Measurements from ENCODE around the gene VASN.
A peak's percentile ranks its signal among the peaks of the same experiment; 100 is the strongest.

Gene VASN

DNA sequence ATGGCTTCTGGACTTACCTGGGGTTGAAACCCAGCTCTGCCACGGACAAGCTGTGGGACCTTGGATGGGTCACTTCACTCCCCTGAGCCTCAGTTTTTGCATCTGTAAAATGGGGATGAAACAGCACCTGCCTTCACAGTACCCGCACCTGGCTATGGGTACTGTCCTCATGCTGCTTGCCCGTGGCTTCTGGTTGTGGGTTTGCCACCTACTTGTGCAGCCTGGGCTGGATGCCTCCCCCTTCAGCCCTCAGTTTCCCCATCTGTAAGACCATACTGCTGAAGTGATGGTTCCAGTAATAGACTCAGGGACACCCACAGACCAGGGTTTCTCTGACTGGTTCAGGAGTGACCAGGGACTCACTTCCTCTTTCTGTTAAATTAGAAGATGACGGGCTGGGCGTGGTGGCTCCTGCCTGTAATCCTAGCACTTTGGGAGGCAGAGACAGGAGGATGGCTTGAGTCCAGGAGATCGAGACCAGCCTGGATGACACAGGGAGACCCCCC is 46.3 kb upstream of the VASN start:
- DNase-seq (ENCODE audit: extremely low read depth, insufficient read length) = no peak
- Histone ChIP-seq H3K27me3 (replicated peaks; ENCODE audit: control insufficient read depth, insufficient read depth, low read length) (no peaks in the 10 kb centered on the region), H3K4me3 (replicated peaks; ENCODE audit: low read depth, low read length) (no peak overlapping the region), H3K36me3 (ENCODE audit: control insufficient read depth, insufficient read depth, low read length) (no peaks in the 10 kb centered on the region)
- TF ChIP-seq, protein P1, sequence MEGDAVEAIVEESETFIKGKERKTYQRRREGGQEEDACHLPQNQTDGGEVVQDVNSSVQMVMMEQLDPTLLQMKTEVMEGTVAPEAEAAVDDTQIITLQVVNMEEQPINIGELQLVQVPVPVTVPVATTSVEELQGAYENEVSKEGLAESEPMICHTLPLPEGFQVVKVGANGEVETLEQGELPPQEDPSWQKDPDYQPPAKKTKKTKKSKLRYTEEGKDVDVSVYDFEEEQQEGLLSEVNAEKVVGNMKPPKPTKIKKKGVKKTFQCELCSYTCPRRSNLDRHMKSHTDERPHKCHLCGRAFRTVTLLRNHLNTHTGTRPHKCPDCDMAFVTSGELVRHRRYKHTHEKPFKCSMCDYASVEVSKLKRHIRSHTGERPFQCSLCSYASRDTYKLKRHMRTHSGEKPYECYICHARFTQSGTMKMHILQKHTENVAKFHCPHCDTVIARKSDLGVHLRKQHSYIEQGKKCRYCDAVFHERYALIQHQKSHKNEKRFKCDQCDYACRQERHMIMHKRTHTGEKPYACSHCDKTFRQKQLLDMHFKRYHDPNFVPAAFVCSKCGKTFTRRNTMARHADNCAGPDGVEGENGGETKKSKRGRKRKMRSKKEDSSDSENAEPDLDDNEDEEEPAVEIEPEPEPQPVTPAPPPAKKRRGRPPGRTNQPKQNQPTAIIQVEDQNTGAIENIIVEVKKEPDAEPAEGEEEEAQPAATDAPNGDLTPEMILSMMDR (IDR thresholded peaks at IDR 0.05; ENCODE audit: insufficient read depth, low read length, poor library complexity, severe bottlenecking) = no peak

DNA sequence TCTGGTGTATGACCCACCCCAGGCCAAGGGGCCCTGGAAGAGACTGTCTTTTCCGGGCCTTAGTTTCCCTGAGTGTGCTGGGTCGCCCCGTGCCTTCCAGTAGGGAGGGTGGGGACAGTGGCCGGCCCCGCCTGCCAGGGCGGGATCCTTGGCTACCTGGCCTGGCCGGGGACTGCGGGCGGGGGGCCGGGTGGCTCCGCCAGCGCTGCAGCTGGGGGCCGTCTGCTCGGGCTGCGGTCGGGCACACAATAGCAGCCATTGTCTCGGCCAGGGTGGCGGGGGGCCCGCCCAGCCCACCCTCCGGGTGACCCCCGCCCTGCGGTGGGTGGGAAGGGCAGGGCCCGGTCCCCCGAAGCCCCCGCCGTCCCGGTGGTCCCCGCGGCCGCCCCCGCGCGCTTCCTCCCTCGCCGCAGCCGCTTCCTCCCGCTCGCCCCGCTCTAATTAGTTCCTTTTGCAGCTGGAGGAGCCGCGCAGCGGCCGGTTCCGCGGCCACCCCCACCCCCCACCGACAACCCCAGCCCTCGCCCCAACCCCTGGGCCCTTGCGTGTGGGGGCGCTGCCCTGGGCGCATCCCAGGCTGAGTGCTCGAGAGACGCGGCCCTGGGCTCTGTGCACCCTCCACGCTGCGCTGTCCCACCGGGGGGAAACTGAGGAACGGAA is 44.1 kb upstream of the VASN start:
- no peak for DNase-seq (ENCODE audit: extremely low read depth, insufficient read length)
- Histone ChIP-seq H3K36me3 (ENCODE audit: control insufficient read depth, insufficient read depth, low read length) (no peaks in the 10 kb centered on the region), H3K27me3 (replicated peaks; ENCODE audit: control insufficient read depth, insufficient read depth, low read length) (no peaks in the 10 kb centered on the region), H3K4me3 (replicated peaks; ENCODE audit: low read depth, low read length) (peak overlapping the region; percentile 50)
- TF ChIP-seq, protein P1 (IDR thresholded peaks at IDR 0.05; ENCODE audit: insufficient read depth, low read length, poor library complexity, severe bottlenecking) = no peak

DNA sequence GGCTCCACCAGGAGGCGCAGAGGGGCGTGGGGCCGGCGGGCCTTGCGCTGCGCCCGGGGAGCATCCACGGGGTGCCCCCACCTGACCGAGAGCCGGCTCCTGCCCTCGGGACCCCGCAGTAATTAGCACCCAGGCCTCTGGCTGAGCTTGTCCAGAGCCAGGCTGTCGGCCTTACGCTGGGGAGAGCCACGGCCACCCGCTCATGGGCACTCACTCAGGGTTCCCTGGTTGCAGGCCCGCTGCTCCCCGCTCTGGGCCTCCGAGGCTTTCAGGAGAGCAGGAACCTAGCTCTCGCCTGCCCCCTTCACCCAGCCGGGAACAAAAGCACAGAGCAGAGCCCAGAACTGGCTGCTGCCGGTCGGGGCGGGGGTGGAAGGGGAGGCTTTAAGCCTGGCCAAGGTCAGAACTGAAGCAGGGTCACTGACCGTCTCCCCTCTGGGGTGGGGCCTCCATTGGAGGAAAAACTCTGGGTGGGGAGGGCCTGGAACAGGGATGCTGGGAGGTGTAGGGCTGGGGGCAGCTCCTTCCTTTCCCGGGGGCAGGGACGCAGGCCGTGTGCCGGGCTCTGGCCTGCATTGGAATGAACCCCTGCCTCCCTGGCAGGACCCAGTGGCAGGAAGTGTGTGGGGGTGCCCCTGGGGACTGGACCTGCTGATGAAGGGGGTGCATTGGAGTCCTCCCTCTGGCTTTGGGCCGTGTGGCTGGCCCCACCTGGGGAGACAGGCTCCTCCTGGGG is 43.4 kb upstream of the VASN start:
- Histone ChIP-seq H3K27me3 (replicated peaks; ENCODE audit: control insufficient read depth, insufficient read depth, low read length) (no peaks in the 10 kb centered on the region), H3K4me3 (replicated peaks; ENCODE audit: low read depth, low read length) (peak overlapping the region; percentile 50), H3K36me3 (ENCODE audit: control insufficient read depth, insufficient read depth, low read length) (no peaks in the 10 kb centered on the region)
- DNase-seq (ENCODE audit: extremely low read depth, insufficient read length) = no peak
- TF ChIP-seq, protein P1 (IDR thresholded peaks at IDR 0.05; ENCODE audit: insufficient read depth, low read length, poor library complexity, severe bottlenecking) = peak; percentile 50

DNA sequence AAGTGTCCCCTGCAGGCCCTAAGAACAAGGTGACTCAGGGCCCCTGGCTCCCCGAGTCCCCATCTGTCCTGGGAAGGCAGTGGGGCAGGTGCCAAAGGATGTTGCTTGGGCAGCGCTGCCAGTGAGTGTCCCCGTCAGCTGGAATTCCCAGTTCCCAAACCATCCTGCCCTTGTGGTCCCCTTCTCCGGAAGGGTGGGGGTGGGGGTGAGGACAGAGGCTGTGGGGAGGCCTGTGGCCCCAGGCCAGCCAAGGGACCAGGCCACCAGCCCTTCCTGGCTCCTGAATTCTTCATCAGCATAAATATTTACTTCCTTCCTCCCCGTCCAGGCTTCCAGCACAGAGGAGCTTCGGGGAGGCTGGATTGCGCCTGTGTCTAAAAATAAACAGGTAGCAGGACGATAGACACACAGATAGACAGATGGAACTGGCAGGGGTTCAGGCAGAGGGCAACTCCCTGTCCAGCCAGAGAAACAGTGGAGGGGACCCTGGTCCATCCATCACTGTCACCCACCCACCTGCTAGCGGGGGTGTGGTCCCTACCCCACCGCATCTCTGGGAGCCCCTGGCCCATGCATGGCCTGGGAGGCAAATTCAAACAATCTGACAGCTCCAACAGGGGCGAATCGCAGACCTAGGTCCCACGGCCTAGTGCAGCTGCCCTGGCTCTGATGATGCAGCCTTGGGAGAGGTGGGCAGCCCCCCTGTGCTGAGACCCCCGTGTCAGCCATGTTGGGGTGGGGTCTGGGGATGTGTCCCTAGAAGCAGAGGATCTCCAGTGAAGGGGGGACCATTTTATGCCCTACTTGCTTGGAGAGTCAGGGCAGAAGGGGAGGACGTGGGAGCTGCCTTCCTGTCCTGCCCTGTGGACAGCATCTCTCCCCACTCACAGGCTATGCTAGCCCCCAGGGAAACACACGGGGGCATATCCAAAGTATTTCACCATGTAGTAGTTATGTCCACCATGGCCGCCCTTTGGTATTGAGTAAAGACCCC is 42.6 kb upstream of the VASN start:
- TF ChIP-seq, protein P1 (IDR thresholded peaks at IDR 0.05; ENCODE audit: insufficient read depth, low read length, poor library complexity, severe bottlenecking) = no peak
- Histone ChIP-seq H3K36me3 (ENCODE audit: control insufficient read depth, insufficient read depth, low read length) (no peaks in the 10 kb centered on the region), H3K27me3 (replicated peaks; ENCODE audit: control insufficient read depth, insufficient read depth, low read length) (no peaks in the 10 kb centered on the region), H3K4me3 (replicated peaks; ENCODE audit: low read depth, low read length) (no peak overlapping the region)
- DNase-seq (ENCODE audit: extremely low read depth, insufficient read length) = no peak

DNA sequence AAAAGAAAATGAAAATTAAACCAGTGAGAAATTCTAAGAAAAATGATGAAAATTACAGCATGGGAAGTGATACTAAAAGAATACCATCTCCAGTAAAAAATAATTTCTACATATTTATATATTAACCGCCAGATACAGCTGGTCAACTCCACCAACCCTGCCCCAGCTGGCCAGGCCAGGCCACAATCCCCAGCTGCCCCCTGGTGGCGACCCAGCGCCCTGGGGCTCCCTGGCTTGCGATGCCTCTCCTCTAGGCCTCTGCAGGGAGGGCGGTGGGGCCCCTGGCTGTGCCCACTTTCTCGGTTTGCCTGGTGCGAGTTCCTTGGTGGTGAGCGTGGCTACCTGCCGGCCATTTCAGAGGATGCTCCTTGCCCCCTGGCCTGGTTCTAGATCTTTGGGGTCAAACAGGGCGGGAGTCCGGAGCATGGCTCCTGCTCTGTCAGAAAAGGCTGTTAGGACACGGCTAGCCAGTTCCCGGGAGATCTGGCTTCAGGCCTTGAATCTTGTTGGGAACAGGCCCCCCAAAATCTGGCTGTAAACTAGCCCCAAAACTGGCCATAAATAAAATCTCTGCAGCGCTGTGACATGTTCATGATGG is 41.3 kb upstream of the VASN start:
- DNase-seq (ENCODE audit: extremely low read depth, insufficient read length) = peak; percentile 65
- Histone ChIP-seq H3K4me3 (replicated peaks; ENCODE audit: low read depth, low read length) (no peak overlapping the region), H3K27me3 (replicated peaks; ENCODE audit: control insufficient read depth, insufficient read depth, low read length) (no peaks in the 10 kb centered on the region), H3K36me3 (ENCODE audit: control insufficient read depth, insufficient read depth, low read length) (no peaks in the 10 kb centered on the region)
- TF ChIP-seq, protein P1 (IDR thresholded peaks at IDR 0.05; ENCODE audit: insufficient read depth, low read length, poor library complexity, severe bottlenecking) = peak; percentile 97

All from GM06990 (cell line).